ENCODE data around the gene TRMT61A.

The TRMT61A gene

GRCh38 chr14:103569408-103569807, 40.4 kb downstream of the TRMT61A start:
- DNase-seq = no peak

- no peak for DNase-seq
Observed at GRCh38 chr14:103574104-103574503, 45.1 kb downstream of the TRMT61A start.

- DNase-seq = no peak
Observed at GRCh38 chr14:103574707-103575285, 45.8 kb downstream of the TRMT61A start.

GRCh38 chr14:103576371-103577024, 47.5 kb downstream of the TRMT61A start:
- DNase-seq = peak; percentile 69

DNA sequence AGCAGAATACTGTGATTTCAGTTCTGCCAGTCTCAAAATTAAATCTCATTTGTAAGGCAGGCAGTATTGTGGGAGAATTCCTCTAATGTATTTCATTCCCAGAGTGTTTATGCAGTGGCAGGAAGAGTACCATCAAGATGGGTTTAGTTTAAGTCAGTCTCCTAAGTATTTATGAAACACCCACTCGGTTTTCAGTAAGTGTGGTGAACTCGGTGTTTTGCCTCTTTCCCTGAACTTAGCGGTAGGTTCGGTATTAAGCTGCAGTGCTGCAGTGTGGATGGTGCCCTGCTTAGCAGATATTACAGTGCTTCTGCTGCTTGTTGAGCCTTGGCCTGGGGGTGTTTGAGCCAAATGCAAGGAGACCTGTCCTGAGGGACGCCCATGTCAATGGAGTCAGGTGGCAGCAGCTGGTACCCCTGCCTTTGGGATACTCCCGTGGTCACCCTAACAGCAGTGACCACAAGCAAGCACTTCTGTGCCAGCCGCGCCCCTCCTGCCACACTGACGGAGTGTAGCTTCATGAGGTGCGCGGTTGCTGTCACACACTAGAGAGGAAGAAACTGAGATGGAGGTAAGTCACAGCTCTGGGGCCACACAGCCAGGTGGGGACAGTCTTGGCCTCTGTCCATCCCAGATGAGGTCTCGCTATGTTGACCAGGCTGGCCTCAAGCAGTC, 49.5 kb downstream of the TRMT61A start:
- DNase-seq = no peak

DNA sequence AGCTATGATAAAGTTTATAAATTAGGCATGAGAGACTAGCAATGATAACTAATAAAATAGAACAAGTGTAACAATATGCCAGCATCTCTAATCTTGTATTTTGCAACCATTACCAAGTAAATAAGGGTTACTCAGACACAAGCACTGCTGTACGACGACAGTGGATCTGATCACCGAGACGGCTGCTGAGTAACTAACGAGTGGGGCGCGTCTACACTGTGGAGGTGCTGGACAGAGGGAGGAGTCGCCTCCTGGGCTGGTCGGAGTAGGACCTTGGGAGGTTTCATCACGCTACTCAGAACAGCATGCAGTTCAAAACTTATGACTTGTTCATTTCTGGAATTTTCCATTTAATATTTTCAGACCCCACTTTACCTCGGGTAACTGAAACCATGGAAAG, 52.2 kb downstream of the TRMT61A start:
- no peak for DNase-seq

DNA sequence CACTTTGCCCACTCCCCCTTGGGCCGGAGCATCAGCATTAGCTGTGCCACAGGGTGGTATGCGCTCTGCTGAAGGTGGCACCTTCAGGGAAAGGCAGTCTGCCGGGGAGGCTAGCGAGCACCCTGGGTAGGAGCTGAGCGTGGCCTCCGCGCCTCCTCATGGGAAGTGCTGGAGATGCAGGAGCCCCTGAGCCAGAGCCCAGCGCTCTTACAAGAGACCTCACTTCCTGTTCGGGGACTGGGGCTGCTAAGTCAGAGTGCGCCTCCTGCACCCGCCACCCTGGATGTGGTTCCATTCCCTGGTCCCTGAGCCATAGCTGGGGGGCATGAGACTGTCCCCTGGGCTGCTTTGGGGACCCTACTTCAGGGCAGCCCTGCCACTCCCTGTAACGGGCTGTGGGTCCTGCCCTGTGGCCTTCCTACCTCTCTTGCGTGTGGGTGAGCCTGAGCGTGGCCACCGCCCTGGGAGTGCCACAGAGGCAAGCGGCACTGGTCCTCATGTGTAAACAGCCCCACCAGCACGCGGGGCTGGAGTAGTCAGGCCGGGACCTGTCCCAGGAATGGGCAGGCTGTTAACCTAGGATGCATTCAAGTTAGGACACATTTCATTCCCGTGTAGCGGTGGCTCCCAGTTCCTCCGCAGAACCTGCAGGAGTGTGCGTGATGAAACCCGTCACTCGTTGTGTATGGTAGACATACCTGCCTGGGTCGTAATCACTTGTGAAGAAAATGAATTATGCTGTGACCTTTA, 53.1 kb downstream of the TRMT61A start:
- DNase-seq = no peak

DNA sequence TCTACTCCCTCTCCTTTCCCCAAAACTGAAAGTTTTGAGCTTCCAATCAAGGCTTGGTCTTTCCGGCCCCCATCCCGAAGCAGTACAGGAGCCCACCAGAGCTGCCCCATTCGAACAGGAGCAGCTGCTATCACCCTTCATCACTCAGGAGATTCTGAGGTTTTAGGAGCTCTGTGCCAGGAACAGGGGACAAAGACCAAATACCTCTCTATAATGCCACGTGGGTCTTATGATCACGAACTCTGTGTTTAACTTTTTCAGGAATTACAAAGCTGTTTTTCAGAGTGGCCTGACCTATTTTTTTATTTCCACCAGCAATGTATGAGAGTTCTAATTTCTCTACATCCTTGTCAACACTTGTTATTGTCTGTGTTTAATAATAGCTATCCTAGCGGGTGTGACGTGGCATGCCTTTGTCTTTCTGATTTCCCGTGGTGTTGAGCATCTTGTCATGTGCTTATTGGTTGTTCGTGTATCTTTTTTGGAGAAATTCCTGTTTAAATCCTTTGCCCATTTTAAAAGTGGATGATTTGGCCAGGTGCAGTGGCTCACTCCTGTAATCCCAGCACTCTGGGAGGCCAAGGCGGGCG, 55.4 kb downstream of the TRMT61A start:
- DNase-seq = no peak
